ENCODE data around the gene TBCA.

TBCA gene

GRCh38 chr5:77775790-77776553 is at the start of gene TBCA:
Gene TBCA, minus strand, starts transcription at chr5:77776339. Its CDS starts 82 bp downstream, at chr5:77776257.
- peak; percentile 80 to 85 for DNase-seq (ENCODE audit: low read depth in 2 of 2)

DNA sequence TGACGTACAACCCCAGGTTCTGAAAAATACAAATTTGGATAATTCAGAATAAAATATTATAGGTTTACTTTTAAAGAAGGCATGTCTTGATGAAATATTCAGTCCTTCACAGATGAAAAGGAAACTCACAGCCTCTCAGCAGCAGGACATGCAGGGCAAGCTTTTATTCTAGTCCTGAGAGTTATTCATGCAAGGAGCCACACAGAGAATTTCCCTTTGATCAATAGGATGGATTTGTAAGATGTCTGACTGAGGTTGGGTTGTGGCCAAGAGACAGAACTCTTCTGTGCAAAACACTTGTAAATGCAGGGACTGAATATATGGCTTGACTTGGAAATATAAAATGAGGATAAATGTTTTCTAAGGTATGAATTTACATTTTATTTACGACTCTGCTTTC is 48.8 kb upstream of the TBCA start:
- DNase-seq (ENCODE audit: low read depth in 2 of 2): no peak

DNA sequence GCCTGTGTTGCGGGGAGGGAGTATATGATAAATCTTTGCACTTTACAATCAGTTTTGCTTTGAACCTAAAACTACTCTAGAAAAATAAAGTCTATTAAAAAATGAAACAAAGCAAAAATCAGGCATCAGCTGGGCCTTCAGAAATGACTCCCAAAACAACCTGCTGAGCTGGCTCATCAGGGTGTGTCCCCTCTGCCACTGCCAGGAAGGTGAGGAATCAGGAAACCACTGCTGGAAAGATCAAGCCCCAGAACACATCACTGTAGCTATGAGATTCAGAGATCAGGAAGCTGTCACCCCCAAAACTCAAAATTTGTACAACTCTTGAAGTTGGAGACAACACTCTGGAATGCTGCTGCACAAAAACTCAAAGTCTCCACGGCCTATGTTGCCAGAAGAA is 40.5 kb upstream of the TBCA start:
- no peak for DNase-seq (ENCODE audit: low read depth in 2 of 2)

- no peak for DNase-seq (ENCODE audit: low read depth in 2 of 2)
Observed at GRCh38 chr5:77812926-77813589, 36.9 kb upstream of the TBCA start.

DNA sequence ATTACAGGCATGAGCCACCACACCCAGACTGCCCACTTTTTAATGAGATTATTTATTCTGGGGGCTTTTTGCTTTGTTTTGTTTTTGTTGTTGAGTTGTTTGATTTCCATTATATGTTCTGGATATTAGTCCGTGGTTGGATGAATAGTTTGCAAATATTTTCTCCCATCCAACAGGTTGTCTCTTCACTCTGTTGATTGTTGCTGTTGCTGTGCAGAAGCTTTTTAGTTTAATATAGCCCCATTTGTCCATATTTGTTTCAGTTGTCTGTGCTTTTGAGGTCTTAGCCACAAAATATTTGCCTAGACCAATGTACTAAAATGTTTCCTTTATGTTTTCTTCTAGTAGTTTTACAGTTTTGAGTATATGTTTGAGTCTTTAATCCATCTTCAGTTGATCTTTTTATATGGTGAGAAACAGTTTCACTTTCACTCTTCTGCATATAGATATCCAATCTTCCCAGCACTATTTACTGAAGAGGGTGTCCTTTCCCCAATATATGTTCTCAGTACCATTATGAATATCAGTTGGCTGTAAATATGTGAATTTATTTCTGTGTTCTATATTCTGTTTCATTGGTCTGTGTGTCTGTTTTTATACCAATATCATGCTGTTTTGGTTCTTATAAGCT is 30.2 kb upstream of the TBCA start:
- no peak for DNase-seq (ENCODE audit: low read depth in 2 of 2)

DNA sequence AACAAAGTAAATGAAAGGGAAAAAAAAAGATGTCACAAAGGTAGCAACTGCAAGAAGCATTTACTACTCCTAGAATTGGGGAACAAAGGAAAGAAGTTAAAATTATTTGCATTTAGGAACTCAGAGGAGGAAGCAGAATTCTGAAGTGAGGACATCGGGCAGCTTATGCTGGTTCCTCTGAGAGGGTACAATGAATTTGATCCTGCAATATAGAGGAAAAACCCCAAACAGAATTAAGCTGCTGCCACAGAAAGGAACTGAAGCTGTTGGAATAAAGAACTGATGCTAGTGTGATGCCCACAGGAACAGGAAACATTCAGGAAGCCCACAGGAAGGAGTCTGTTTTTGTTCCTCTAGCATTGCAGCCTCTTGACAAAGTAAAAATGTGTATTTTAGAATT is 22.3 kb upstream of the TBCA start:
- no peak for DNase-seq (ENCODE audit: low read depth in 2 of 2)

GRCh38 chr5:77797136-77797535 is 21.0 kb upstream of the TBCA start:
- no peak for DNase-seq (ENCODE audit: low read depth in 2 of 2)

GRCh38 chr5:77795846-77796245 is 19.7 kb upstream of the TBCA start:
- no peak for DNase-seq (ENCODE audit: low read depth in 2 of 2)

DNA sequence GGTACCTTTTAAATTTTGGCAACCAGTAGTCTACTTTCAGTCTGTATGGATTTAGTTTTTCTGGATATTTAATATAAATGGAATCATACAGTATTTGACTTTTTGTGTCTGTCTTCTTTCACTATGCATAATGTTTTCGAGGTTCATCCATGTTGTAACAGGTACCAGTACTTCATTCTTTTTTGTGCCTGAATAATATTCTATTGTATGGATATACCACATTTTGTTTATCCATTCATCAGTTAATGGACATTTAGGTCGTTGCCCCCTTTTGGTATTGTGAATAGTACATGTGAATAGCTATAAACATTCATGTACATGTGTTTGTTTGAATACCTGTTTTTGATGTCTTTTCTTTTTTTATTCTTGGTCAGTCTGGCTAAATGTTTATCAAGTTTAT is 19.1 kb upstream of the TBCA start:
- DNase-seq (ENCODE audit: low read depth in 2 of 2): no peak

- DNase-seq (ENCODE audit: low read depth in 2 of 2): no peak
Observed at GRCh38 chr5:77791926-77792325, 15.8 kb upstream of the TBCA start.

GRCh38 chr5:77791356-77791755 is 15.2 kb upstream of the TBCA start:
- no peak for DNase-seq (ENCODE audit: low read depth in 2 of 2)

DNA sequence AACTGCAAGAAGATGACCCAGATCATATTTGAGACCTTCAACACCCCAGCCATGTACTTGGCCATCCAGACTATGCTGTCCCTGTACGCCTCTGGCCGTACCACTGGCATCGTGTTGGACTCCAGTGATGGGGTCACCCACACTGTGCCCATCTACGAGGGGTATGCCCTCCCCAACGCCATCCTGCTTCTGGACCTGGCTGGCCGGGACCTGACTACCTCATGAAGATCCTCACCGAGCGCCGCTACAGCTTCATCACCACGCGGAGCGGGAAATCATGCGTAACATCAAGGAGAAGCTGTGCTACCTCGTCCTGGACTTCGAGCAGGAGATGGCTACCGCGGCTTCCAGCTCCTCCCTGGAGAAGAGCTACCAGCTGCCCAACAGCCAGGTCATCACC is 9.1 kb upstream of the TBCA start:
- DNase-seq (ENCODE audit: low read depth in 2 of 2): no peak

- no peak for DNase-seq (ENCODE audit: low read depth in 2 of 2)
Observed at GRCh38 chr5:77784735-77785134, 8.6 kb upstream of the TBCA start.

- no peak for DNase-seq (ENCODE audit: low read depth in 2 of 2)
Observed at GRCh38 chr5:77781076-77781475, 4.9 kb upstream of the TBCA start.

- no peak for DNase-seq (ENCODE audit: low read depth in 2 of 2)
Observed at GRCh38 chr5:77778881-77779438, 2.8 kb upstream of the TBCA start.

DNA sequence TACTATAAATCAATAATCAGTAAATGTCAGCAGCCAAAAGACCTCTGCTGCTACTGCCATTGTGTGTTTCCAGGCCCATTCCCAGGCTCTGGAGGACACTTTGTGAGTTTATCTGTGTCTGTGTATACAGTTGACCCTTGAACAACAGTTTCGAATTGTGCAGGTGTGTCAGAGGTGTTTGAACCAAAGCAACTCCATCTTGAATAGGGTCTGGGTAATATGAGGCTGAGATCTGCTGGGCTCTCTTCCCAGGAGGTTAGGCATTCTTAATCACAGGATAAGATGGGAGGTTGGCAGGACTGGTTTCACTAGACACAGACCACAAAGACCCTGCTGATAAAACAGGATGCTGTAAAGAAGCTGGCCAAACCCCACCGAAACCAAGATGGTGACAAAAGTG is 2.3 kb upstream of the TBCA start:
- DNase-seq (ENCODE audit: low read depth in 2 of 2): no peak

DNA sequence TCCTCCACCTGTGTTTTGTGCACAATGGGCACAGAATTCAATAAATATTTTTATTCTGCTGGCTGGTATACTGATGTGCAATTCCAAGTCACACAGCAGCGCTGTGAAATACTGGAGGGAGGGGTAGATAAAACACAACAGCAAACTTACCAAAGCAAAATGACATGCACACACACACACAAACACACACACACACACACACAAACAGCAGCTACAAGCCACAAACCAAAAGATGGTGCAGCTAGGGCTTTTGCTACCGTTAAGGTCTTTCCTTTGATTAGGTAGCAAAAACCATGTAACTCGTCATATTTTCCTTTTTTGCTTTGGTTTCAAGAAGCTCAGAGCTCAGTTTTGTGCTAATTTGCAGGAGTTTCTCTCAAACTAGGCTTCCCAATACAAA is 1.8 kb upstream of the TBCA start:
- DNase-seq (ENCODE audit: low read depth in 2 of 2): no peak

- no peak for DNase-seq (ENCODE audit: low read depth in 2 of 2)
Observed at GRCh38 chr5:77777281-77777892, 1.2 kb upstream of the TBCA start.

GRCh38 chr5:77776554-77777206 is 541 bp upstream of the TBCA start:
- DNase-seq (ENCODE audit: low read depth in 2 of 2): no peak

DNA sequence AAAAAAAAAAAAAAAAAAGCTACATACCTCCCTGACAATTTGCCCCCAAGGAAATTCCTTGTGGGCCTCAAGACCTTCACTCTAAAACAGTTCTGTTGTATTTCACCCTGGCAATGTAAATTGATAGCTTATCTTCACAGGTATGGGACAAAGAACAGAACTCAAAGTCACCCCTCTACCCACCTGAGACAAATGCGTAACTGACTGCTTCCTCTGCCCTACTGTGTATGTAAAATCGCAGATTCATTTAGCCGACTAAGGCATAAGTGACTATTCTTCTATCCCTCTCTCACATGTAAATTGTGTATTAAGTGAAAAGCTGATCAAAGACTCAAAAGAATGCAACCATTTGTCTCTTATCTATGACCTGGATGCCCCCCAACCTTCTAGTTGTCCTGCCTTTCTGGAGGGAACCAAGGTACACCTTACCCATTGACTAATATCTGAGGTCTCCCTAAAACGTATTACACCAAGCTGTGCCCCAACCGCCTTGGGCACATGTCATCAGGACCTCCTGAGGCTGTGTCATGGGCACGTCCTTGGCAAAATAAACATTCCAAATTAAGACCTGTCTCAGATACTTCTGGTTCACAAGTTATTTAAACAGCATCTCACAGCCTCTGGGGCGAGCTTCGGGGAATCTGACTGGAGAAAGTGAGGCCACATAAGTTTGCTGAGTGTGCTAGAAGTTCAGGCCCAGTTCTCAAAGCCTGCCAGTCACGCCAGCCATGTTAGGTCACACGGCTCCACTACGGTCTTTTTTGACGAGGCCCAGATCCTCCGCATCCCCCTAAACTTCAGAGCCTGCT is 954 bp downstream of the TBCA start:
- no peak for DNase-seq (ENCODE audit: low read depth in 2 of 2)

DNA sequence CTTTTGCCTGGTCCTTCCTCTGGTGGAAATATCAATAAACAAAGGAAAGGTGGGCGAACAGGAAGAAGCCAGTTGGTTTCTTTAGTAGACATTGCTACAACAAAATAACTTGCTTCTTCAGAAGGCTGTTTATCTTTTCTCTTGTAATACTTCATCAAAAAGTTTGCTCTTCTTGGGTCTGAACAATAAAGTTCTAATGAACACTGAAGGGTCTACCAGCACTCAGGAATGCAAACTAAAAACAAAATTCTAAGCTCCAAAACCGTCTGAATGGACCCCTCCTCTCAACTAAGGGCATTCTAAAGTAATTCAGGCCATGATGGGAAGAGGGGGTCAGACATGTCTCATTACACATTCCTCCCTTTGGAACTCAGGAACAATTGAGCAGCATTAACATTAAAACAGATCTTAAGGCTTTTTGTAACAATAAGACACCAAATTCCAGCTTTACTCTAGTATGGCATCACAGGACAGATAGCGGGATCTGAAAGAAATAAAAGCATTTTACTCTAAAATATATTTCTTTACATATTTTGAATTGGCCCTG is 2.3 kb downstream of the TBCA start:
- no peak for DNase-seq (ENCODE audit: low read depth in 2 of 2)
